Stimulated activated CD8-positive, alpha-beta memory T cell treated with anti-CD3 and anti-CD28 coated beads, Interleukin-15, amount 100 ng/mL, for 24 hours (primary cell): ENCODE measurements around the gene BMP7.

Experiments
- DNase-seq: peaks from one replicate; pipeline ENCODE4 v3.0.0-alpha.2; 2020; ENCODE audit warnings: low read depth

Gene BMP7

GRCh38 chr20:57145089-57145631 is 121.3 kb downstream of the BMP7 start:
- DNase-seq = no peak

GRCh38 chr20:57143173-57143572 is 123.3 kb downstream of the BMP7 start:
- no peak for DNase-seq

GRCh38 chr20:57142667-57143066 is 123.8 kb downstream of the BMP7 start:
- DNase-seq = no peak

GRCh38 chr20:57141492-57141891 is 124.9 kb downstream of the BMP7 start:
- no peak for DNase-seq

- no peak for DNase-seq
Measured at GRCh38 chr20:57140416-57140965, 126.0 kb downstream of the BMP7 start.

- no peak for DNase-seq
Measured at GRCh38 chr20:57139342-57140093, 126.9 kb downstream of the BMP7 start.

GRCh38 chr20:57138198-57138995 is 128.0 kb downstream of the BMP7 start:
- no peak for DNase-seq

GRCh38 chr20:57137676-57138075 is 128.8 kb downstream of the BMP7 start:
- DNase-seq = no peak

GRCh38 chr20:57136734-57137133 is 129.7 kb downstream of the BMP7 start:
- DNase-seq = no peak

GRCh38 chr20:57135875-57136274 is 130.6 kb downstream of the BMP7 start:
- no peak for DNase-seq

- DNase-seq = no peak
Measured at GRCh38 chr20:57134804-57135203, 131.6 kb downstream of the BMP7 start.

- no peak for DNase-seq
Measured at GRCh38 chr20:57133926-57134650, 132.4 kb downstream of the BMP7 start.

- DNase-seq = no peak
Measured at GRCh38 chr20:57131601-57132391, 134.6 kb downstream of the BMP7 start.

GRCh38 chr20:57131077-57131476 is 135.4 kb downstream of the BMP7 start:
- no peak for DNase-seq

GRCh38 chr20:57130160-57130772 is 136.2 kb downstream of the BMP7 start:
- DNase-seq = no peak

GRCh38 chr20:57129303-57129702 is 137.1 kb downstream of the BMP7 start:
- DNase-seq = no peak

- DNase-seq = no peak
Measured at GRCh38 chr20:57128044-57128757, 138.2 kb downstream of the BMP7 start.

GRCh38 chr20:57126481-57127092 is 139.9 kb downstream of the BMP7 start:
- DNase-seq = no peak

- no peak for DNase-seq
Measured at GRCh38 chr20:57124800-57125517, 141.5 kb downstream of the BMP7 start.
